Activated naive CD4-positive, alpha-beta T cell treated with anti-CD3 and anti-CD28 coated beads, Interleukin-2, amount 50 U/mL, for 16 hours (primary cell): Measurements from ENCODE around the gene DDN.

Experiments used
- DNase-seq: peaks from one replicate; pipeline ENCODE4 v3.0.0-alpha.2; 2020

The DDN gene

GRCh38 chr12:48960834-48961233 is 38.3 kb downstream of the DDN start:
- DNase-seq, result no peak

- no peak for DNase-seq
Measured at GRCh38 chr12:48958049-48958388, 41.2 kb downstream of the DDN start.

DNA sequence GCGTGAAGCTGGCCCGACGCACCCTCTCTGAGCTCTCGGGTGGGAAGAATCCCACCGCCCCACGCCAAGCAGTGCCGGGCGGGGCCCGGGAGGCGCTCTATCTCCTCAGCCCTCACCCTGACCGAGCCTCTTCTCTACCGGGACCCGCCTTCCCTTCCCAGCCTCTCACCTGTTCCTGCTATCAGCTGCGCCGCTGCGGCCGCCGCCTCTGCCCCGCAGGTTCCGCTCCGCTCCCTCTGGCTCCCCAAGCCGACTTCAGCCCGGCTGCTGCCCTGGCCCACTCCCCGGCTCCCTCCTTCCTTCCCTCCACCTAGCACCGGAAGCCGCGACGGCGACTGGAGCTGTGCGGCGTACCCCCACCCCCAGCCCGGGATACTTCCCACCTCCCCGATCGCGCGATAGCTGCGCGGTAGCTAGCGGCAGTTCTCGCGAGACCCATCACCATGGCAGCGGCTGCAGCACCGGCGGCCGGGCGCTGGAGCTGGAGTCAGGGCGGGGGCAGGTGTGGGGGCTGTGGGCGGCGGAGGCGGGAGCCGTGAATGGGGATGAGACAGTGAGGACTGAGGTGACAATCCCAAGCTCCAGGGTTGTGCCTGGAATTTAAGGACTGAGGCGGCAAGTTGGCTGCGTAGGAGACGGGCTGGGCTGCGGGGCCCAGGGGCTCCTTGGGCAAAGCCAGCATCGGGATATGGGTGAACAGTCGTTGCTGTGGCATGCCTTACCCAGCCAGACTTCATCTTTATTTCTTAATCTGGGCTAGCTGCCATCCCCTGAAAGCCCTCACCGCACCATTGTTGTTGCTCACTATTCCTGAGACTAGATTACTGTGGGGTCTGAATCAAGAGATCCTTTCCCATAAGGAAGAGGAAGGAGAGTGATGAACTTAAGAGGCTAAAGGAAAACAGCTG is 41.8 kb downstream of the DDN start, which contains the start of gene ARF3:
TSS of gene ARF3 (minus strand) at position 347 of the 908 bp plus-strand sequence. CDS start 16,392 bp downstream, outside the sequence.
- DNase-seq, result peak; percentile 92

GRCh38 chr12:48956279-48957140 is 42.7 kb downstream of the DDN start:
- DNase-seq, result peak; percentile 24

- DNase-seq, result no peak
Measured at GRCh38 chr12:48954841-48955501, 44.2 kb downstream of the DDN start.

- DNase-seq, result no peak
Measured at GRCh38 chr12:48954061-48954460, 45.1 kb downstream of the DDN start.

- DNase-seq, result no peak
Measured at GRCh38 chr12:48952691-48953090, 46.5 kb downstream of the DDN start.

- DNase-seq, result no peak
Measured at GRCh38 chr12:48947727-48948126, 51.4 kb downstream of the DDN start.

- DNase-seq, result no peak
Measured at GRCh38 chr12:48946943-48947342, 52.2 kb downstream of the DDN start.

- no peak for DNase-seq
Measured at GRCh38 chr12:48946205-48946604, 53.0 kb downstream of the DDN start.
